Liver (tissue), 9 donors: Measurements from ENCODE around the gene GMDS. TPM values are rescaled to one million over a fixed set of nuclear protein-coding genes. Genes with fewer than 3 reads are reported as not detected.
A peak's percentile ranks its signal among the peaks of the same experiment; 100 is the strongest.

Experiments used
- DNase-seq: peaks from one replicate; pipeline ENCODE4 v3.0.0-alpha.2; 2017; ENCODE audit warnings: low spot score
- H3K27ac ChIP-seq, 2 donors: one replicate each; pipeline ENCODE4 v1.7.0; 2013; ENCODE audit warnings: inconsistent platforms in 2 of 2, low read length in 2 of 2, control low read depth in 1 of 2, low read depth in 1 of 2, mild to moderate bottlenecking in 1 of 2
- H3K27me3 ChIP-seq, 4 donors: one replicate each; pipeline versions ENCODE4 v1.6.1 to v1.7.0; 2013; ENCODE audit warnings: low read length in 3 of 4, inconsistent platforms in 1 of 4, mild to moderate bottlenecking in 1 of 4, moderate library complexity in 1 of 4; ENCODE audit not compliant: control insufficient read depth in 4 of 4, insufficient read depth in 4 of 4
- H3K36me3 ChIP-seq, 4 donors: one replicate each; pipeline versions ENCODE4 v1.6.1 to v1.7.0; 2013; ENCODE audit warnings: low read length in 3 of 4, mild to moderate bottlenecking in 3 of 4, low read depth in 1 of 4, moderate library complexity in 1 of 4; ENCODE audit not compliant: control insufficient read depth in 4 of 4, insufficient read depth in 3 of 4
- H3K4me1 ChIP-seq, 4 donors: one replicate each; pipeline versions ENCODE4 v1.6.1 to v1.7.0; 2013; ENCODE audit warnings: low read length in 3 of 4, mild to moderate bottlenecking in 3 of 4, moderate library complexity in 1 of 4; ENCODE audit not compliant: control insufficient read depth in 4 of 4, insufficient read depth in 4 of 4
- H3K4me3 ChIP-seq, 3 donors: one replicate each; pipeline versions ENCODE4 v1.6.1 to v1.7.0; 2013; ENCODE audit warnings: low read length in 3 of 3, control low read depth in 1 of 3, low read depth in 1 of 3, mild to moderate bottlenecking in 1 of 3
- H3K9ac ChIP-seq, 2 donors: one replicate each; pipeline ENCODE4 v1.7.0; 2013; ENCODE audit warnings: low read length in 2 of 2, mild to moderate bottlenecking in 2 of 2, moderate library complexity in 2 of 2, control low read depth in 1 of 2, low read depth in 1 of 2
- H3K9me3 ChIP-seq, 4 donors: one replicate each; pipeline versions ENCODE4 v1.6.1 to v1.7.0; 2013; ENCODE audit warnings: low read length in 3 of 4; ENCODE audit not compliant: control insufficient read depth in 4 of 4
- CTCF ChIP-seq: fragments of 150-350 bp; IDR thresholded peaks from 2 replicates; pipeline ENCODE4 v1.5.1; 2017; ENCODE audit warnings: improper control_type of control experiment, low read depth, low read length; ENCODE audit not compliant: missing input control
- EGR1 ChIP-seq, 2 donors: IDR thresholded peaks; 2 replicates each; pipeline ENCODE4 v1.6.1; 2016 to 2018; ENCODE audit warnings: antibody characterized with exemption in 2 of 2, low read depth in 2 of 2
- FOXA1 ChIP-seq: IDR thresholded peaks from 2 replicates; pipeline ENCODE4 v1.6.1; 2016; ENCODE audit warnings: antibody characterized with exemption
- FOXA2 ChIP-seq: IDR thresholded peaks from 2 replicates; pipeline ENCODE4 v1.6.1; 2016; ENCODE audit warnings: antibody characterized with exemption
- GABPA ChIP-seq, 2 donors: IDR thresholded peaks in 1 of 2; conservative IDR thresholded peaks in 1 of 2; 2 replicates each; pipeline ENCODE4 v1.6.1; 2016; ENCODE audit warnings: antibody characterized with exemption in 2 of 2, mild to moderate bottlenecking in 1 of 2, moderate library complexity in 1 of 2
- HNF4A ChIP-seq, 2 donors: conservative IDR thresholded peaks; 2 replicates each; pipeline ENCODE4 v1.6.1; 2016; ENCODE audit warnings: antibody characterized with exemption in 2 of 2, mild to moderate bottlenecking in 2 of 2
- HNF4G ChIP-seq: IDR thresholded peaks from 2 replicates; pipeline ENCODE4 v1.6.1; 2016; ENCODE audit warnings: antibody characterized with exemption
- JUND ChIP-seq, 2 donors: IDR thresholded peaks; 2 replicates each; pipeline ENCODE4 v1.6.1; 2016; ENCODE audit warnings: antibody characterized with exemption in 2 of 2
- NR2F2 ChIP-seq: IDR thresholded peaks from 2 replicates; pipeline ENCODE4 v1.6.1; 2016; ENCODE audit warnings: antibody characterized with exemption
- RAD21 ChIP-seq, 2 donors: IDR thresholded peaks; 2 replicates each; pipeline ENCODE4 v1.6.1; 2016; ENCODE audit warnings: antibody characterized with exemption in 2 of 2, mild to moderate bottlenecking in 2 of 2
- REST ChIP-seq: IDR thresholded peaks from 2 replicates; pipeline ENCODE4 v1.6.1; 2016; ENCODE audit warnings: antibody characterized with exemption, mild to moderate bottlenecking
- RXRA ChIP-seq, 2 donors: IDR thresholded peaks; 2 replicates each; pipeline ENCODE4 v1.6.1; 2017 to 2018; ENCODE audit warnings: antibody characterized with exemption in 2 of 2, mild to moderate bottlenecking in 1 of 2
- TAF1 ChIP-seq: conservative IDR thresholded peaks from 2 replicates; pipeline ENCODE4 v1.6.1; 2016; ENCODE audit warnings: antibody characterized with exemption, mild to moderate bottlenecking
- YY1 ChIP-seq: IDR thresholded peaks from 2 replicates; pipeline ENCODE4 v1.6.1; 2016; ENCODE audit warnings: antibody characterized with exemption, mild to moderate bottlenecking
- WGBS: extraction: QIAGEN DNeasy Blood & Tissue Kit; methylation state at CpG from one replicate; pipeline ENCODE4 v1.1.7; 2013; 5-methylcytosine and 5-hydroxymethylcytosine counted together
- polyA plus RNA-seq, 2 donors: library from polyadenylated mRNA; stranded (reverse) in 1 of 2; unstranded in 1 of 2; fragments of 200-250 nt in 1 of 2; fragments of >200 nt in 1 of 2; fragmentation: Nextera tagmentation in 1 of 2; extraction: Ambion mirVana in 1 of 2; gene quantifications; one replicate each; pipeline versions ENCODE4 v1.2.1 to v1.2.3, GENCODE V29; 2013 to 2015
- total RNA-seq, 2 donors: library from RNA; depleted of rRNA; stranded (reverse); fragments of >200 nt; gene quantifications; one replicate each; pipeline ENCODE4 v1.2.3, GENCODE V29; 2014
- TF ChIP-seq, protein P1 (sequence below): IDR thresholded peaks from 2 replicates; pipeline ENCODE4 v1.6.1; 2016; ENCODE audit warnings: antibody characterized with exemption
- TF ChIP-seq, protein P2 (sequence below): IDR thresholded peaks from 2 replicates; pipeline ENCODE4 v1.6.1; 2016; ENCODE audit warnings: antibody characterized with exemption
- donor health status: healthy.
- donor health status: healthy.
- donor health status: healthy.
- donor health status: healthy.
- donor health status: healthy.

Gene GMDS
- total and polyA plus RNA-seq, 4 donors: 3.5 to 15.6 (median 13.0) TPM

GRCh38 chr6:2016040-2016439 lies 229.4 kb downstream of the GMDS start:
- Histone ChIP-seq H3K4me1 (peaks cover 0 to 6% (median 2%) of the 10 kb centered on the region in 4 donors), H3K36me3 (no peaks in the 10 kb centered on the region), H3K9ac (no peak overlapping the region), H3K27me3 (no peaks in the 10 kb centered on the region), H3K27ac (no peak overlapping the region), H3K9me3 (no peaks in the 10 kb centered on the region), H3K4me3 (no peak overlapping the region)
- no peak for DNase-seq
- TF ChIP-seq, protein P1, sequence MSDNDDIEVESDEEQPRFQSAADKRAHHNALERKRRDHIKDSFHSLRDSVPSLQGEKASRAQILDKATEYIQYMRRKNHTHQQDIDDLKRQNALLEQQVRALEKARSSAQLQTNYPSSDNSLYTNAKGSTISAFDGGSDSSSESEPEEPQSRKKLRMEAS: no peak
- peak in 1 of 2 donors; percentile 5 for TF ChIP-seq HNF4A (conservative IDR thresholded peaks at IDR 0.05)
- 55% methylated on average over 4 of the region's 4 CpGs for WGBS

DNA sequence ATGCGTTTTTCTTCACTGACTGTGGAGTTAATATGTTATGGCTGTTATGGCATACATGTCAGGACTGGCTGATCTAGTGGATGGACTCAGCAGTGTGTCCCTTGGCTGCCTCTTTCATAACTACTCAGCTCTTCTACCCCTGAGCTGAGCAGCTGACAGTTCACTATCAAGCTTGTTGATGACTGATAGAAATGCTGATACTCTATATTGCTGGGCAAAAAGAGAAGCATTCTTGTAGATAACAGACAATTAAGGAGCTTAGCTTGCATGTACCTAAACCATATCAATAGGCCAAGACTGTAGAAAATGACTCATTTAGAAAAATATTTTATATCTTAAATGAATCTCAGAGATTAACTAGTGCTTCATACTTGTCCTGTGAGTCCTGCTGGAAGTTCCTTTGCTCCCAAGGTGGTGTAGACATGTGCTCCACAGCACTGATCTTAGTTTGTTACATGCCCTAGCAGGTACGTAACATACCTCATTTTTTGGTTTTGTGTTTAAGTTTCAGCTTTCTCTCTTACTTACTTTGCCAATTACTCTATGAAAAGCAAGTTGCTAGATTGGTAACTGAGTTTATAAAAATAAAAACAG lies 236.9 kb downstream of the GMDS start:
- WGBS: 96% methylated on average over 2 of the region's 2 CpGs
- no peak for DNase-seq
- no peaks in the 10 kb centered on the region for H3K9me3 ChIP-seq
- TF ChIP-seq TAF1: no peak
- no peak for TF ChIP-seq YY1
- no peak for TF ChIP-seq HNF4G
- no peak for TF ChIP-seq GABPA (IDR thresholded peaks at IDR 0.05 in 1 of 2, conservative IDR thresholded peaks at IDR 0.05 in 1 of 2)
- no peak for TF ChIP-seq EGR1 (IDR thresholded peaks at IDR 0.05; ENCODE audit: low read depth in 2 of 2)
- no peak for TF ChIP-seq RAD21 (IDR thresholded peaks at IDR 0.05)
- TF ChIP-seq REST: no peak
- TF ChIP-seq NR2F2: no peak
- no peak for TF ChIP-seq HNF4A (conservative IDR thresholded peaks at IDR 0.05)
- TF ChIP-seq FOXA1: no peak
- TF ChIP-seq JUND (IDR thresholded peaks at IDR 0.05): no peak
- TF ChIP-seq RXRA (IDR thresholded peaks at IDR 0.05): no peak
- no peak for TF ChIP-seq FOXA2
- TF ChIP-seq, protein P2, sequence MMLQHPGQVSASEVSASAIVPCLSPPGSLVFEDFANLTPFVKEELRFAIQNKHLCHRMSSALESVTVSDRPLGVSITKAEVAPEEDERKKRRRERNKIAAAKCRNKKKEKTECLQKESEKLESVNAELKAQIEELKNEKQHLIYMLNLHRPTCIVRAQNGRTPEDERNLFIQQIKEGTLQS: no peak
- TF ChIP-seq CTCF: no peak
- no peaks in the 10 kb centered on the region for H3K27me3 ChIP-seq
- no peak overlapping the region for H3K4me3 ChIP-seq
- H3K36me3 ChIP-seq: no peaks in the 10 kb centered on the region
- no peak overlapping the region for H3K27ac ChIP-seq
- H3K4me1 ChIP-seq: no peaks in the 10 kb centered on the region
- no peak overlapping the region for H3K9ac ChIP-seq
